MM.1S (cell line): ENCODE measurements around the gene PXT1.

Source experiments
- DNase-seq: peaks from one replicate; pipeline ENCODE4 v3.0.0-alpha.2; 2015
- H2AFZ ChIP-seq: fragments of 300-600 bp; sonication (generic); 2 replicates; pipeline ENCODE4 v1.6.0; 2016; ENCODE audit warnings: antibody characterized with exemption, low read length
- H3F3A ChIP-seq: fragments of 300-600 bp; sonication (generic); 2 replicates; pipeline ENCODE4 v1.6.1; 2016; ENCODE audit warnings: mild to moderate bottlenecking, antibody characterized with exemption, low read length, moderate library complexity, mixed read lengths; ENCODE audit not compliant: insufficient read depth
- H3K27ac ChIP-seq: fragments of 300-600 bp; sonication (generic); 2 replicates; pipeline ENCODE4 v1.5.1; 2016; ENCODE audit warnings: mild to moderate bottlenecking, low read length
- H3K27me3 ChIP-seq: fragments of 300-600 bp; sonication (generic); replicated peaks from 2 replicates; pipeline ENCODE4 v1.6.0; 2016; ENCODE audit warnings: low read length; ENCODE audit not compliant: insufficient read depth
- H3K36me3 ChIP-seq: fragments of 300-600 bp; sonication (generic); replicated peaks from 2 replicates; pipeline ENCODE4 v1.6.1; 2016; ENCODE audit warnings: mild to moderate bottlenecking, low read length, mixed read lengths; ENCODE audit not compliant: insufficient read depth
- H3K4me1 ChIP-seq: fragments of 300-600 bp; sonication (generic); 2 replicates; pipeline ENCODE4 v1.6.1; 2016; ENCODE audit warnings: low read length, mixed read lengths
- H3K4me2 ChIP-seq: fragments of 300-600 bp; sonication (generic); 2 replicates; pipeline ENCODE4 v1.6.0; 2016; ENCODE audit warnings: low read depth, low read length
- H3K4me3 ChIP-seq: fragments of 300-600 bp; sonication (generic); 2 replicates; pipeline ENCODE4 v1.5.1; 2016; ENCODE audit warnings: low read length, mixed read lengths
- H3K79me2 ChIP-seq: fragments of 300-600 bp; sonication (generic); 2 replicates; pipeline ENCODE4 v1.6.1; 2016; ENCODE audit warnings: mixed run types, low read length, mixed read lengths
- H3K9ac ChIP-seq: fragments of 300-600 bp; sonication (generic); 2 replicates; pipeline ENCODE4 v1.6.1; 2016; ENCODE audit warnings: low read length, mixed read lengths
- H3K9me2 ChIP-seq: fragments of 300-600 bp; sonication (generic); replicated peaks from 2 replicates; pipeline ENCODE4 v1.6.1; 2016; ENCODE audit warnings: mild to moderate bottlenecking, low read length, mixed read lengths; ENCODE audit not compliant: insufficient read depth
- H3K9me3 ChIP-seq: fragments of 300-600 bp; sonication (generic); replicated peaks from 2 replicates; pipeline ENCODE4 v1.6.1; 2016; ENCODE audit warnings: mild to moderate bottlenecking, low read length, mixed read lengths; ENCODE audit not compliant: insufficient read depth
- H4K20me1 ChIP-seq: fragments of 300-600 bp; sonication (generic); 2 replicates; pipeline ENCODE4 v1.6.1; 2016; ENCODE audit warnings: mild to moderate bottlenecking, low read length, moderate library complexity, mixed read lengths; ENCODE audit not compliant: insufficient read depth
- EZH2 ChIP-seq: fragments of 300-600 bp; sonication (generic); optimal IDR thresholded peaks from 2 replicates; pipeline ENCODE3; 2017; ENCODE audit warnings: low read depth, mild to moderate bottlenecking, antibody characterized with exemption, low read length, mixed read lengths
- EZH2phosphoT487 ChIP-seq: fragments of 300-600 bp; sonication (generic); IDR thresholded peaks from 2 replicates; pipeline ENCODE4 v1.6.1; 2018; ENCODE audit warnings: antibody characterized with exemption, low read length
- TF ChIP-seq, protein P1 (sequence below): fragments of 300-600 bp; sonication (generic); IDR thresholded peaks from 2 replicates; pipeline ENCODE4 v1.5.1; 2016; ENCODE audit warnings: antibody characterized with exemption, low read length, mixed read lengths

Gene PXT1

DNA sequence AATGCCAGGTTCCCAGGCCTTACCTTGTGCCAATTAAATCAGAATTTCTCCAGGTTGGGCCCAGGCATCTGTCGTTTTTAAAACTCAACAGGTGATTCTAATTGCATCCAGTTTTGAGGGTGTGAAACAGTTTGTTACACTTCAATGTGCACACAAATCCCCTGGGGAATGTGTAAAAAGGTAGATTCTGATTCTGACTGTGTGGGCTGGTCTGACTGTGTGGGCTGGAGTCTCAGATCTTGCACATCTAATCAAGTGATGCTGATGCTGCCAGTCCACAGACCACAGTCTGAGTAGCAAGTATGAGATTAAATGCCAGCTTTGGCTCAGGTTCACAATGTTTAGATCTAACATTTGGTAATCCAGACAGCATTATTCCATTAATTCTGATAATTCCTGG, 42.7 kb downstream of the PXT1 start:
- Histone ChIP-seq H4K20me1 (no peaks in the 10 kb centered on the region), H3K27ac (no peak overlapping the region), H3K4me1 (no peaks in the 10 kb centered on the region), H3K4me3 (no peak overlapping the region), H3K79me2 (no peaks in the 10 kb centered on the region), H3K4me2 (no peak overlapping the region), H2AFZ (no peak overlapping the region), H3K9me3 (no peaks in the 10 kb centered on the region), H3K27me3 (no peaks in the 10 kb centered on the region), H3K36me3 (no peaks in the 10 kb centered on the region), H3K9me2 (no peaks in the 10 kb centered on the region), H3K9ac (no peak overlapping the region), H3F3A (no peaks in the 10 kb centered on the region)
- DNase-seq: no peak
- TF ChIP-seq, protein P1, sequence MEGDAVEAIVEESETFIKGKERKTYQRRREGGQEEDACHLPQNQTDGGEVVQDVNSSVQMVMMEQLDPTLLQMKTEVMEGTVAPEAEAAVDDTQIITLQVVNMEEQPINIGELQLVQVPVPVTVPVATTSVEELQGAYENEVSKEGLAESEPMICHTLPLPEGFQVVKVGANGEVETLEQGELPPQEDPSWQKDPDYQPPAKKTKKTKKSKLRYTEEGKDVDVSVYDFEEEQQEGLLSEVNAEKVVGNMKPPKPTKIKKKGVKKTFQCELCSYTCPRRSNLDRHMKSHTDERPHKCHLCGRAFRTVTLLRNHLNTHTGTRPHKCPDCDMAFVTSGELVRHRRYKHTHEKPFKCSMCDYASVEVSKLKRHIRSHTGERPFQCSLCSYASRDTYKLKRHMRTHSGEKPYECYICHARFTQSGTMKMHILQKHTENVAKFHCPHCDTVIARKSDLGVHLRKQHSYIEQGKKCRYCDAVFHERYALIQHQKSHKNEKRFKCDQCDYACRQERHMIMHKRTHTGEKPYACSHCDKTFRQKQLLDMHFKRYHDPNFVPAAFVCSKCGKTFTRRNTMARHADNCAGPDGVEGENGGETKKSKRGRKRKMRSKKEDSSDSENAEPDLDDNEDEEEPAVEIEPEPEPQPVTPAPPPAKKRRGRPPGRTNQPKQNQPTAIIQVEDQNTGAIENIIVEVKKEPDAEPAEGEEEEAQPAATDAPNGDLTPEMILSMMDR: no peak
- TF ChIP-seq EZH2phosphoT487: no peak
- no peak for TF ChIP-seq EZH2

DNA sequence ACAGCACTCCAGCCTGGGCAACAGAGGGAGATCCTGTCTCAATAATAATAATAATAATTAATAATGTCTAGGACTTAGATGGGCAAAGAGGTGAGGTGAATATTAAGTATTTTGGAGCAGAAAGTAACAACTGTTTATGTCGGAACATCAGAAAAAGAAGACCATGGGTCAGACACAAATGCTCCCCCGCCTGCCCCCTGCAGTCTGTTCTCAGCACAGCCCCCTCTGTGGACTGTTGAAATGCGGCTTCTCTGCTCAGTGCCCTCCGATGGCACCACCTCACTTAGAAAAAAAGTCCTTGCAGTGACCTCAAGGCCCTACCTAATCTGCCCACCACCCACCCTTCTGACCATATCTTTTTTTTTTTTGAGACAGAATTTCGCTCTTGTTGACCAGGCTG, 50.0 kb downstream of the PXT1 start:
- DNase-seq: no peak
- H3K4me1 ChIP-seq: peaks cover 4% of the 10 kb centered on the region; the same call in 1 of the 2 replicates
- H3K4me2 ChIP-seq: no peak overlapping the region
- 0 out of 2 replicates have a peak, but pooled peaks cover 7% of the 10 kb centered on the region for H3F3A ChIP-seq
- H3K9me2 ChIP-seq: no peaks in the 10 kb centered on the region
- no peaks in the 10 kb centered on the region for H3K79me2 ChIP-seq
- no peaks in the 10 kb centered on the region for H3K36me3 ChIP-seq
- H3K4me3 ChIP-seq: no peak overlapping the region
- no peak overlapping the region for H3K9ac ChIP-seq
- H4K20me1 ChIP-seq: no peaks in the 10 kb centered on the region
- H3K27ac ChIP-seq: no peak overlapping the region
- H3K9me3 ChIP-seq: no peaks in the 10 kb centered on the region
- H2AFZ ChIP-seq: no peak overlapping the region
- peaks cover 14% of the 10 kb centered on the region for H3K27me3 ChIP-seq
- TF ChIP-seq, protein P1: no peak
- TF ChIP-seq EZH2 (no peak), EZH2phosphoT487 (no peak)

DNA sequence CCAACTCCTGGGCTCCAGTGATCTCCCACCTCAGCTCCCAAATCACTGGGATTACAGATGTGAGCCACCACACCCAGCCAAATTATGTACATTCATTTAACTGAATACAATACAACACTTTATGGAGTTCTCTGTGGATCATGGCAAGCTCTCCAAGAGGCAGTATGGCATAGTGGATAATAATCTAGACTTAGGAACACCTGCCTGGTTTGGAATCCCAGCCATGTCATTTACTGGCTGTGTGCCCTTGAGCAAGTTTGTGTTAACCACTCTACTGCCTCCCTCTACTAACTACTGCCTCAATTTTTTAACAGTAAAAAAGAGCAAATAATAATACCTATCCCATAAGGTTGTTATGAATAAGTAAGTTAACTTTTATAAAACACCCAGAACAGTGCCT, 53.3 kb downstream of the PXT1 start:
- H3K79me2 ChIP-seq: no peaks in the 10 kb centered on the region
- 0 out of 2 replicates have a peak, but pooled peaks cover 7% of the 10 kb centered on the region for H3F3A ChIP-seq
- peaks cover 26% of the 10 kb centered on the region for H3K27me3 ChIP-seq
- H3K4me1 ChIP-seq: peaks cover 8% of the 10 kb centered on the region; the same call in 1 of the 2 replicates
- no peak overlapping the region for H3K4me3 ChIP-seq
- TF ChIP-seq, protein P1: no peak
- TF ChIP-seq EZH2phosphoT487 (no peak), EZH2 (no peak)
- no peak overlapping the region for H3K4me2 ChIP-seq
- no peak overlapping the region for H2AFZ ChIP-seq
- no peaks in the 10 kb centered on the region for H4K20me1 ChIP-seq
- no peaks in the 10 kb centered on the region for H3K36me3 ChIP-seq
- DNase-seq: no peak
- H3K9me3 ChIP-seq: no peaks in the 10 kb centered on the region
- no peak overlapping the region for H3K9ac ChIP-seq
- H3K9me2 ChIP-seq: no peaks in the 10 kb centered on the region
- no peak overlapping the region for H3K27ac ChIP-seq
